Mucosa of gallbladder (tissue), 1 donor: ENCODE data around the gene AWAT1. TPM values are rescaled to one million over a fixed set of nuclear protein-coding genes. Genes with fewer than 3 reads are reported as not detected.
"Not testable (repeated sequence)": the region's sequence is repeated elsewhere in the genome, so short reads cannot be mapped to it uniquely, and the experiment has no call there.

Experiments used
- DNase-seq: peaks from one replicate; pipeline ENCODE4 v3.0.0-alpha.2; 2020; ENCODE audit warnings: low spot score
- total RNA-seq: library from RNA; stranded (reverse); gene quantifications from one replicate; pipeline ENCODE4 v1.2.1, GENCODE V29; 2021
- donor health status: DM: no; HTN: no; CAD: no.

The AWAT1 gene
- total RNA-seq = not detected

DNA sequence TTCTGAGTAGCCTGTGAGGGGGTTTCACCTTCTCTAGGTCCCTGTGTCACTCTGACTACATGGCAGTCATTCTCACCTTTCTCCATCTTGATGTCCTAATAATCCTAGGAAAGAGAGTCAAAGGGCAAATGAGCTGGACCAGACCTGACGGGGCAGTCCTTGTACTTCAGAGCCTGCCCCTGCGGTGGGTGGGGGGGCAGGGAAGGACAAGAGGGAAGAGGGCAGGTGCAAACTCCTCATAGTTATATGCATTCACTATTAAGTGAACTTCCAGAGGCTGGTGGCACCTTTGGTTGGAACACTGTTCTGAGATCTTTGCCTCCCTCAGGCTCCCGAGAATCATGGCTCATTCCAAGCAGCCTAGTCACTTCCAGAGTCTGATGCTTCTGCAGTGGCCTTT, at the start of gene AWAT1:
TSS of gene AWAT1 (plus strand) at position 301 of the 400 bp plus-strand sequence. CDS start at position 342, 41 bp downstream.
- no peak for DNase-seq

GRCh38 chrX:70190225-70190624, 44.2 kb upstream of the AWAT1 start:
- DNase-seq = no peak

DNA sequence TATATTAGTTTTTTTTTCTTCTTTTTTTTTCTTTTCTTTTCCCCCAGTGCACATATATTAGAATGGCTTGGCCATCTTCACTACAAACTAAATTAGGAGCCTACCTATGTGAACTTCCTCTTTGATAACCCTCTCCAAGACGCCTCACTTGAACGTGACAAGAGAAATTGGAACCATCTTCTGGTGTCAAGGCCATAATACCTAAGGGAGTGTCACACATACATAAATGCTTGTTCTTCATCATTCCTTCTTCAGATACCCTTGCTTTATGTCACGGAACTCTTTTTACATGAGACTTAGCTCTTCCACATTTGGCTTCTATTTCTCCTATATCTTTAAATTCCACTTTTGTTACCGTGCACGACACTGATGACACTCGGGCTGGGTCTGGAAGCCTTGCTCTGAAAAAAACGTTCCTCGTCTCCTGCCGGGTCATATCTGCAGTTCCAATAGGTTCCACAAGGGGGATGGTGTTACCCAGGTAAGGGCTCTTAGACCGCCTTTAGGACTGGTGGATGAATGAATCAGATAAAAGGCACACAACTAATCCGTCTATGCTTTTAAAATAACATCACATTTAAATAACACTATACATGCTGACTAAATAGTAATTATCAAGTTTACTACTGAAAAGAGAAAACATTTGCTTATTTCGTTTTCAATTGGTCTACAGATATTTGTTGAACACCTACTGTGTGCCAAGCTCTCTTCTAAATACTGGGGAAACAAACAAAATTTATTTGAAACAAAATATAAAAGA, 37.3 kb upstream of the AWAT1 start:
- DNase-seq = peak; percentile 57

- DNase-seq = no peak
Observed at GRCh38 chrX:70201732-70202131, 32.7 kb upstream of the AWAT1 start.

GRCh38 chrX:70208479-70208878, 26.0 kb upstream of the AWAT1 start:
- no peak for DNase-seq

- not testable (repeated sequence) for DNase-seq
Observed at GRCh38 chrX:70209570-70209969, 24.9 kb upstream of the AWAT1 start.

- DNase-seq = no peak
Observed at GRCh38 chrX:70219938-70220764, 14.3 kb upstream of the AWAT1 start.

DNA sequence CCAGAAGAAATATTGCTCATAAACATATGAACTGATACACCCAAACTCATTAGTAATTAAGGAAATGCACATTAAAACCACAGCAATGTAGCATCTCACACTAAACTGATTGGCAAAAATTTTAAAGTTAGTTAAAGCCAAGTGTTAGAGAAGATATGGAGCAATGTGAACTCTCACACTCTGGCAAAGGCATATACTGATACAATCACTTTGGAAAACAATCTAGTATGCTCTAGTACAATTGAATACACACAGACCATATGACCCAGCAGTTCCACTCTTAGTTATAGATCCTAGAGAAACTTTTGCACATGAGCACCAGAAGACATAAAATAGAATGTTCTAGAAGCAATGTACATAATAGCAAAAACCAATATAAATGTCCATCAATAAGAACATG, 8.4 kb upstream of the AWAT1 start:
- no peak for DNase-seq

GRCh38 chrX:70226687-70227086, 7.8 kb upstream of the AWAT1 start:
- DNase-seq = no peak

DNA sequence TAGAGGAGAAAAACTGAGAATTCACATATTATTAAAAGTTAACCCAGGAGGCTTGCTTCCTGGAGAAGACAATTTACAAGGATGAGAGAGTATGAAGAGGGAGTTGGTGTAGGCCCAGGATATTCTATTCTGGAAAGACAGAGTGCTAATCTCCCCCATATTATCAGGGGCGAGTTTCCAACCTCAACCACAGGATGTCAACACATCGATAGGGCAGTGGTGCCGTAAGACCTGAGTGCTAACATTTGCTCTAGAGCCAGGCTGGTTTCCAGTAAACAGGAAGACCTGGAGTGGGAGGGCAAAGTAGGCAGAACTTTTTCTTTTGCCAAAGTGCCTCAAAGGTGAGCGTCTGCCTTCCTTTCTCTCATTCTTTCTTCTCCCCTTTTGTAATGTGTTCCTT, 2.8 kb upstream of the AWAT1 start:
- DNase-seq = no peak

GRCh38 chrX:70240751-70241150, 6.3 kb downstream of the AWAT1 start:
- DNase-seq = no peak

GRCh38 chrX:70241501-70241900, 7.0 kb downstream of the AWAT1 start:
- no peak for DNase-seq

DNA sequence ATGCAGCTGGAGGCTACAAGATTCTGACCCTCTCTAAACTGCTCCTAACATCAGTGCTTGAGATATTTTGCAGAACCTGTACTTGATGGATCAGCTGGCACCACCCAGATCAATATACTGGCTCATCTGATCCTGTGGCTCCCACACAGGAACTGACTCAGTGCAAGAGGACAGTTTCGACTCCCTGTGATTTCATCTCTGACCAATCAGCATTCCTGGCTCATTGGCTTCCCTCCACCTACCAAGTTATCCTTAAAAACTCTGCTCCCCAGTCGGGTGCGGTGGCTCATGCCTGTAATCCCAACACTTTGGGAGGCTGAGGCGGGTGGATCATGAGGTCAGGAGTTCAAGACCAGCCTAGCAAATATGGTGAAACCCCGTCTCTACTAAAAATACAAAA, 9.1 kb downstream of the AWAT1 start:
- not testable (repeated sequence) for DNase-seq

- DNase-seq = no peak
Observed at GRCh38 chrX:70244881-70245280, 10.4 kb downstream of the AWAT1 start.

GRCh38 chrX:70247252-70247651, 12.8 kb downstream of the AWAT1 start:
- DNase-seq = no peak

DNA sequence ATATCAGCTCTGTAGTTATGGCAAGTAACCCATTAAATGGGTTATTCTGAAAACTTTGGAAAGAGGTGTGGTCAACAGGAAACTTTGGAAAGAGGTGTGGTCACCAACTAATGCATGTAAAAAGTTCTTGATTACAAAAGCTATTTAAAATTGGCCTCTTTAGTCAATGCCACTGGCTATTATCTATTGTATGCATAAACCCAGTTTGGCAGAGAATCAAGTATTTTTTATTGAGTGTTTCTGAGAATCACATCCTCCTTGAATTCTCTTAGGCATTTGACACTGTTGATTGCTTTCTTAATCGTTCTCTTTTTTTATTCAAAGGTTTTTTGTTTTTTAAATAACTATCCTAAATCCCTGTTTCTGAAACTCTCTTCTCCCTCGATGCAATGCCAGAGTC, 18.0 kb downstream of the AWAT1 start:
- DNase-seq = no peak

- DNase-seq = no peak
Observed at GRCh38 chrX:70253377-70254062, 19.1 kb downstream of the AWAT1 start.

DNA sequence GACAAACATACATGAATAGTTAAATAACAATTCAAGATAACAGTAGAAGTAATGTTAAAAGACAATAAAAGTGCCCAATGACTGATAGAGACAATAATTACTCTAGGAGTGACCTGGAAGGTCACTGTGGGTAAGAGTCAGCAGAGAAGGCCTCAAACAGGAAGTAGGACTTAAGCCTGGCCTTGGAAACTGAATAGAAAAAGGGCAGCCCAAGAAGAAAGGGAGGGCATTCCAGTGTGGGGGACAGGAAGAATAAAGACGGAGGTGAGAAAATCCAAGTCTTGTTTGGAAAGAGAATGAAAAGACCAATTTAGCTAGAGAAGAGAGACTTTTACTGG, 19.6 kb downstream of the AWAT1 start:
- DNase-seq = no peak

GRCh38 chrX:70254909-70255308, 20.5 kb downstream of the AWAT1 start:
- no peak for DNase-seq

GRCh38 chrX:70255452-70255851, 21.0 kb downstream of the AWAT1 start:
- no peak for DNase-seq

GRCh38 chrX:70257423-70258288, 23.2 kb downstream of the AWAT1 start:
- DNase-seq = no peak

DNA sequence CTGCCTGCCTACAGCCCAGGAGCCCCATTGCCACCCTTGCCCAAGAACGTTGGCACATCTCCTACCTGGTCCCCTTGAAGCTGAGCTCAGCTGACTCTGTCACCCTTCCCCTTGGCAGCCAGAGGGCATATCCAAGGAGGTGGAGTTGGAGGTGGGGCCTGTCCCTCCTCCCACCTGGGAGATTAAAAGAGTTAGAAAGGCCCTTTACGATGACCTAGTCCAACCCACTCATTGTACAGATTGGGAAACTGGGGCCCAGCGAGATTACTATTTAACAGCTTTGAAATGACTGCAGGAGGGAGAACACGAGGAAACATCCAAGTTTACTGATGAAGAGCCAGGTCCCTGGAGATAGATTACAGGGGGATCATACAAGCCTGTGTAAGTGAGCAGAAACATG, 25.6 kb downstream of the AWAT1 start, which contains the start of gene P2RY4:
TSS of gene P2RY4 (minus strand) at position 101 of the 400 bp plus-strand sequence. CDS start 580 bp downstream, outside the sequence.
- DNase-seq = no peak
